Kidney (tissue), 14 donors: ENCODE measurements around the gene KCNK5. TPM values are rescaled to one million over a fixed set of nuclear protein-coding genes. Genes with fewer than 3 reads are reported as not detected.

Experiments used
- DNase-seq, 5 donors: peaks; one replicate each; pipeline ENCODE4 v3.0.0-alpha.2; 2013 to 2020
- FAIRE-seq: peaks from 2 replicates; lab custom pipeline; 2012; peaks lifted over from hg19 to GRCh38; lab: Jason Lieb, UNC
- H3K27ac ChIP-seq, 2 donors: one replicate each; pipeline ENCODE4 v1.7.0; 2013; ENCODE audit warnings: low read depth in 2 of 2, low read length in 2 of 2, inconsistent platforms in 1 of 2
- H3K27me3 ChIP-seq: one replicate; pipeline ENCODE4 v1.7.1; 2013; ENCODE audit warnings: low read length, inconsistent platforms; ENCODE audit not compliant: control insufficient read depth, insufficient read depth
- H3K36me3 ChIP-seq, 3 donors: one replicate each; pipeline versions ENCODE4 v1.7.0 to v1.7.1; 2013; ENCODE audit warnings: low read length in 3 of 3, control low read depth in 1 of 3, inconsistent platforms in 1 of 3; ENCODE audit not compliant: insufficient read depth in 3 of 3, control insufficient read depth in 2 of 3
- H3K4me1 ChIP-seq, 3 donors: one replicate each; pipeline versions ENCODE4 v1.7.0 to v1.7.1; 2013; ENCODE audit warnings: low read length in 3 of 3, inconsistent platforms in 1 of 3, low read depth in 1 of 3; ENCODE audit not compliant: control insufficient read depth in 2 of 3, insufficient read depth in 2 of 3
- H3K4me3 ChIP-seq, 3 donors: one replicate each; pipeline versions ENCODE4 v1.7.0 to v1.8.1; 2013; ENCODE audit warnings: low read length in 3 of 3, control low read depth in 1 of 3, inconsistent platforms in 1 of 3
- H3K9ac ChIP-seq, 3 donors: one replicate each; pipeline versions ENCODE4 v1.7.0 to v1.7.1; 2013; ENCODE audit warnings: low read length in 3 of 3, control low read depth in 1 of 3, inconsistent platforms in 1 of 3
- H3K9me3 ChIP-seq, 3 donors: one replicate each; pipeline versions ENCODE4 v1.7.0 to v1.7.1; 2013; ENCODE audit warnings: low read length in 3 of 3, control low read depth in 1 of 3, inconsistent platforms in 1 of 3; ENCODE audit not compliant: control insufficient read depth in 2 of 3, insufficient read depth in 1 of 3
- intact Hi-C: fragments of 100-400 bp; cut with DNase I; formaldehyde crosslinking; loops from one replicate; pipeline ENCODE4 v1.11.1; 2022
- polyA plus RNA-seq: library from polyadenylated mRNA; stranded (reverse); fragments of 350-450 nt; fragmentation: Illumina TruSeq; extraction: RNeasy Lipid Tissue Mini Kit (QIAGEN cat#74804); gene quantifications from one replicate; pipeline ENCODE4 v1.2.3, GENCODE V29; 2014; ENCODE audit warnings: low read depth, low replicate concordance; ENCODE audit not compliant: insufficient read depth
- total RNA-seq: library from RNA; stranded (reverse); fragmentation: NEBNext Ultra II Directional; extraction: Animal tissue kit (Norgen Biotek cat#: 25700); gene quantifications from one replicate; pipeline ENCODE4 v1.2.1, GENCODE V29; 2021
- TF ChIP-seq, protein P1 (sequence below): IDR thresholded peaks from 3 replicates; pipeline ENCODE4 v1.5.1; 2012; ENCODE audit warnings: mild to moderate bottlenecking, moderate library complexity, borderline replicate concordance; ENCODE audit not compliant: insufficient read depth; ENCODE audit errors: extremely low read depth
- donor health status: control.
- donor health status: control.
- donor health status: control.
- donor health status: control.
- donor health status: control.
- donor health status: DM: yes; HTN: yes; CAD: no.
- donor health status: Normal renal cell carcinoma (clear cell type).

KCNK5 gene
- total and polyA plus RNA-seq, 2 donors from 2014 or later = 48.4 to 77.0 TPM

DNA sequence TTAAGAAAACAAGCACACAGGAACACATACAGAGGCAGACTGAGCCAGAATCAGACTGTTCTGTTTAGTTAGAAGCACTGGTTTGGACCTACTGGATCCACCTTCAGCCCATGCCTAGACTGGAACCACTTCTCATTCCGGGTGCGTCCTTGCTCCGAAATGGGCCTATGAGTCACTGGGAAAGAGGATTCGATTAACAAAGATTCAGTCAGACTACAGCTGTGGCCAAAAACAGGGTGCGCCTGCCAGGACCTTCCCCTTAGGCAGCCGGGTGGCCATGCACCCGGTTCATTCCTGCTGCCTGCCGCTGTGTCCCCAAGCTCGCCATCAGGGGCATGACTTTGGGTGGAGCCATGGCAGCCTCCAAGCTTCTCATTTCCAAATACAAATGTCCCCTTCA is 14.5 kb upstream of the KCNK5 start:
- Histone ChIP-seq H3K36me3 (no peaks in the 10 kb centered on the region), H3K9me3 (no peaks in the 10 kb centered on the region), H3K27me3 (no peaks in the 10 kb centered on the region), H3K4me1 (peaks cover 0 to 10% (median 4%) of the 10 kb centered on the region in 3 donors), H3K9ac (no peak overlapping the region), H3K4me3 (no peak overlapping the region), H3K27ac (peak overlapping the region; percentile 8 to 43)
- intact Hi-C loops = no loop called here
- TF ChIP-seq, protein P1, sequence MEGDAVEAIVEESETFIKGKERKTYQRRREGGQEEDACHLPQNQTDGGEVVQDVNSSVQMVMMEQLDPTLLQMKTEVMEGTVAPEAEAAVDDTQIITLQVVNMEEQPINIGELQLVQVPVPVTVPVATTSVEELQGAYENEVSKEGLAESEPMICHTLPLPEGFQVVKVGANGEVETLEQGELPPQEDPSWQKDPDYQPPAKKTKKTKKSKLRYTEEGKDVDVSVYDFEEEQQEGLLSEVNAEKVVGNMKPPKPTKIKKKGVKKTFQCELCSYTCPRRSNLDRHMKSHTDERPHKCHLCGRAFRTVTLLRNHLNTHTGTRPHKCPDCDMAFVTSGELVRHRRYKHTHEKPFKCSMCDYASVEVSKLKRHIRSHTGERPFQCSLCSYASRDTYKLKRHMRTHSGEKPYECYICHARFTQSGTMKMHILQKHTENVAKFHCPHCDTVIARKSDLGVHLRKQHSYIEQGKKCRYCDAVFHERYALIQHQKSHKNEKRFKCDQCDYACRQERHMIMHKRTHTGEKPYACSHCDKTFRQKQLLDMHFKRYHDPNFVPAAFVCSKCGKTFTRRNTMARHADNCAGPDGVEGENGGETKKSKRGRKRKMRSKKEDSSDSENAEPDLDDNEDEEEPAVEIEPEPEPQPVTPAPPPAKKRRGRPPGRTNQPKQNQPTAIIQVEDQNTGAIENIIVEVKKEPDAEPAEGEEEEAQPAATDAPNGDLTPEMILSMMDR = no peak
- FAIRE-seq (no peak), DNase-seq (peak in 1 of 5 donors; percentile 92)

- Histone ChIP-seq H3K4me3 (no peak overlapping the region), H3K27me3 (no peaks in the 10 kb centered on the region), H3K36me3 (no peaks in the 10 kb centered on the region), H3K9me3 (no peaks in the 10 kb centered on the region), H3K27ac (no peak overlapping the region), H3K4me1 (peaks cover 0 to 10% (median 4%) of the 10 kb centered on the region in 3 donors), H3K9ac (no peak overlapping the region)
- TF ChIP-seq, protein P1 = no peak
- no peak for DNase-seq
- FAIRE-seq = no peak
- intact Hi-C loops = no loop called here
Measured at GRCh38 chr6:39240155-39240757, 11.0 kb upstream of the KCNK5 start.

DNA sequence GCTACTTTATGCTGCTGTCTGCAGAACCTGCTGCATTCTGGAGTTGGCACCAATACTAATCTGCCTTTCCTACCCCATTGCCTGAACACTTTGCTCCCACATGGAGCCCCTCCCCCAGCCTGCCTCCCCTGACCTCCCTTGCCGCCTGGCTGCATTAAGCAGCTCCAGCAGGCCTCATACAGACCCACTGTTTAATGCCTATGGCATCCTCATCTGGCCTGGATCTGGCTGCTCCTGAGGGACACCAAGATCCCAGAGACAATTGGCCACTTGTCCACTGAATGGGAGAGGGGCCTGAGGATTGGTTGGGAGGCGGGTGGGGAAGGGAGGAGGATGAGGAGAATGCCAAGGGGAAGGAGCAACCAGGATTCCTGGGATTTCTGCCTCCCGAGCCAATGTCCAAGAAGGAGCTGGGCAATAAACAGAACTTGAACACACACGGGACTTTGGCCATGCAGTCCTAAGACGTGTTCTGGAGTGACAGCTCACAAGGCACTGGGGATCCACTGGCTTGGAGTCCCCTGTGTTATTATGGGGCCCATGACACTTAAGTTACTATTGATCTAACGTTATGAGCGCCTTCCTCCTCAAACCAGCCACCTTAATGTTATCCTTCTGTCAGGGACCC is 10.4 kb upstream of the KCNK5 start:
- FAIRE-seq (no peak), DNase-seq (no peak)
- Histone ChIP-seq H3K4me3 (no peak overlapping the region), H3K27me3 (no peaks in the 10 kb centered on the region), H3K27ac (no peak overlapping the region), H3K36me3 (no peaks in the 10 kb centered on the region), H3K9me3 (no peaks in the 10 kb centered on the region), H3K4me1 (peaks cover 0 to 10% (median 4%) of the 10 kb centered on the region in 3 donors), H3K9ac (no peak overlapping the region)
- TF ChIP-seq, protein P1 = no peak
- intact Hi-C loops = no loop called here
